B cell (primary cell): Measurements from ENCODE around the gene HADHB.

Experiments used
- EZH2 ChIP-seq: IDR thresholded peaks from 2 replicates; pipeline ENCODE4 v1.6.1; 2012; ENCODE audit warnings: borderline replicate concordance, low read depth, mild to moderate bottlenecking, moderate library complexity, low read length; ENCODE audit not compliant: insufficient read depth, poor library complexity, severe bottlenecking
- TF ChIP-seq, protein P1 (sequence below): fragments of 200-600 bp; IDR thresholded peaks from one replicate; pipeline ENCODE4 v1.8.0; 2022; ENCODE audit warnings: antibody characterized with exemption, mild to moderate bottlenecking

DNA sequence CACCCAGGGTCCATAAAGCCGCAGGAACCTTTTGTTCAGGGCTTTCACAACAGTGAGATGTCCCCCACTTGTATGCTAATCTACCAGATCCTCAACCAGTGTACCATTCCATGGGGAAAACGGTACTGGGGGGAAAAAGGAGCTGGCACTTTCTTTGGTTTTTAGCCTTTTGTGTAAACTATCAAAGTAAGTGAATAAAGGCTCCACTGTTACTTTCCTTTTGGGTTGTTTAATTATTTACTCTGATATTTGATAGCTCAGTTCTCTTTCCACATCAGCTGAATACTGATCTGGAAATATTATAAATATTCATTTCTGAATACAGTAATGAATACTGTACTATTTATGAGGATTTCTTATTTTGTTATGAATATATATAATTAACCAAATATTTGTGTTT is 20.6 kb upstream of the HADHB start:
- TF ChIP-seq, protein P1, sequence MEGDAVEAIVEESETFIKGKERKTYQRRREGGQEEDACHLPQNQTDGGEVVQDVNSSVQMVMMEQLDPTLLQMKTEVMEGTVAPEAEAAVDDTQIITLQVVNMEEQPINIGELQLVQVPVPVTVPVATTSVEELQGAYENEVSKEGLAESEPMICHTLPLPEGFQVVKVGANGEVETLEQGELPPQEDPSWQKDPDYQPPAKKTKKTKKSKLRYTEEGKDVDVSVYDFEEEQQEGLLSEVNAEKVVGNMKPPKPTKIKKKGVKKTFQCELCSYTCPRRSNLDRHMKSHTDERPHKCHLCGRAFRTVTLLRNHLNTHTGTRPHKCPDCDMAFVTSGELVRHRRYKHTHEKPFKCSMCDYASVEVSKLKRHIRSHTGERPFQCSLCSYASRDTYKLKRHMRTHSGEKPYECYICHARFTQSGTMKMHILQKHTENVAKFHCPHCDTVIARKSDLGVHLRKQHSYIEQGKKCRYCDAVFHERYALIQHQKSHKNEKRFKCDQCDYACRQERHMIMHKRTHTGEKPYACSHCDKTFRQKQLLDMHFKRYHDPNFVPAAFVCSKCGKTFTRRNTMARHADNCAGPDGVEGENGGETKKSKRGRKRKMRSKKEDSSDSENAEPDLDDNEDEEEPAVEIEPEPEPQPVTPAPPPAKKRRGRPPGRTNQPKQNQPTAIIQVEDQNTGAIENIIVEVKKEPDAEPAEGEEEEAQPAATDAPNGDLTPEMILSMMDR: no peak
- TF ChIP-seq EZH2: no peak
